Omental fat pad (tissue), 4 donors: ENCODE measurements around the gene TSFM. TPM values are rescaled to one million over a fixed set of nuclear protein-coding genes. Genes with fewer than 3 reads are reported as not detected.

Source experiments
- ATAC-seq: fragments of 150-250 bp; one replicate; pipeline ENCODE4 v1.9.1; 2016; ENCODE audit warnings: mild to moderate bottlenecking, moderate library complexity; ENCODE audit not compliant: low FRiP score
- DNase-seq: peaks from one replicate; pipeline ENCODE4 v3.0.0-alpha.2; 2019; ENCODE audit warnings: low spot score
- CTCF ChIP-seq, 3 donors: fragments of 450-650 bp; IDR thresholded peaks; one replicate each; pipeline ENCODE4 v1.5.1; 2016 to 2017; ENCODE audit warnings: antibody characterized with exemption in 3 of 3, mild to moderate bottlenecking in 3 of 3, moderate library complexity in 2 of 3
- total RNA-seq, 4 donors: library from RNA; depleted of rRNA; stranded (reverse); fragments of >200 nt; gene quantifications; one replicate each; pipeline ENCODE4 v1.1.0, GENCODE V29; 2016

The TSFM gene
- total RNA-seq, 4 donors from 2014 or later: 20.2 to 36.6 (median 25.6) TPM

- no peak for TF ChIP-seq CTCF (IDR thresholded peaks at IDR 0.05)
- ATAC-seq (no peak), DNase-seq (no peak)
Measured at GRCh38 chr12:57776247-57776587, 6.4 kb upstream of the TSFM start.

DNA sequence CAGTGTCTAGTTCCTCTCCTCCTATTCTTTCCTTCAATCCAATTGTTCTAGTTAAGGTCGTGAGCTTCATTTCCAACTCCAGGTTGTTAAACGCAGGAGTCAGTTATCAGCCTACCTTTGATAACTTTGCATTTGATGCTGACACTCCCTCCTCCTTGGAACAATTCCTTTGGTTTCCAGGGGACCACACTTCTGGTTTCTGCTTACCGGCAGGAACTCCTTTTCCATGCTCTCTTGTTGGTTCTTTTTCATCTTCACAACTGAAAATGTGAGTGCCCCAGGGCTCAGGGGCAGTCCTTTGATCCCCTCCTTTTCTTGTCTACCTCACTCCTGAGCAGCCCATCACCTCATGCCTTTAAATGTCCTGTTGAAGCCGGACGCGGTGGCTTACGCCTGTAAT, 5.2 kb upstream of the TSFM start:
- no peak for TF ChIP-seq CTCF (IDR thresholded peaks at IDR 0.05)
- ATAC-seq: no peak
- DNase-seq: no peak

- no peak for TF ChIP-seq CTCF (IDR thresholded peaks at IDR 0.05)
- ATAC-seq (no peak), DNase-seq (no peak)
Measured at GRCh38 chr12:57777911-57778310, 4.7 kb upstream of the TSFM start.

GRCh38 chr12:57779736-57780135, 2.9 kb upstream of the TSFM start:
- DNase-seq (no peak), ATAC-seq (no peak)
- no peak for TF ChIP-seq CTCF (IDR thresholded peaks at IDR 0.05)

- DNase-seq (no peak), ATAC-seq (no peak)
- TF ChIP-seq CTCF (IDR thresholded peaks at IDR 0.05): no peak
Measured at GRCh38 chr12:57780284-57780897, 2.2 kb upstream of the TSFM start.

DNA sequence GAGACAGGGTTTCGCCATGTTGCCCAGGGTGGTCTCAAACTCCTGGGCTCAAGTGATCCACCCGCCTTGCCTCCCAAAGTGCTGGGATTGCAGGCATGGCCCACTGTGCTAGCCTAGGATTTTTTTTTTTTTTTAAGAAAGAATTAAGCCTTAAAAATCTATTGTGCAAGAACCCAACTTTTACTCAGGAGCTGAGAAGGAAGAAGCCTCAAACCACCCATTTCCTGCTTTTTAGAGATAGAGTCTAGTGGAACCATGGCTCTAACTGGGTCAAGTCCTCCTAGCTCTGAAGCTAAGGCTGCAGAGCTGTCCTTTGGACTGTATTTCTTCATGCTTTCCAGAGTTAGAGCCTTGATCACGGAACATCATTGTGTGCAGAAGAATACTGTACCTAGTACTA, 1.3 kb upstream of the TSFM start:
- DNase-seq (no peak), ATAC-seq (no peak)
- no peak for TF ChIP-seq CTCF (IDR thresholded peaks at IDR 0.05)

DNA sequence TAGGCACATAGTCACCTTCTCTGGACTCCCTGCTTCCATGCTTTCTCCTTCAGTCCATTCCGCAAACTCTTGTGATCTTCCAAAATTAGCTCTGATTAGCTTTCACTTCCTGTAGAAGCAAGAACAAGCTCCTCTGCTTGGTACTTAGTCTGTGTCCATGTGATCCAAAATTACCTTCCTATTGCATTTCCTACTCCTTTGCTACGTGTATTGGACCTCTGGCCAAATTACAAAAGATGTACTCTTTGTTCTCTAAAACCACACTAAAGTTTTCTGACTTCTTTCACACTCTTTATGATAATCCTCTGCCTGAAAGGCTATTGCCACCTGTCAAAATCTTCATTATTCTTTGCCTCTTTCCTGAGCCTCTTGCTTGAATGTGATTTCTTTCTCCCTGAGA, 786 bp upstream of the TSFM start:
- ATAC-seq (no peak), DNase-seq (no peak)
- no peak for TF ChIP-seq CTCF (IDR thresholded peaks at IDR 0.05)
